Nephron (organoid): Measurements from ENCODE around the gene REEP1.

Experiments used
- H3K27ac Mint-ChIP-seq, 3 experiments: 2 replicates each; pipeline ENCODE4 v1.8.0; 2020; ENCODE audit warnings: mixed read lengths in 3 of 3, mild to moderate bottlenecking in 2 of 3, moderate library complexity in 1 of 3
- H3K27me3 Mint-ChIP-seq: 2 replicates; pipeline ENCODE4 v1.8.0; 2021; ENCODE audit warnings: low read depth, mild to moderate bottlenecking, moderate library complexity, mixed read lengths
- H3K36me3 Mint-ChIP-seq: 2 replicates; pipeline ENCODE4 v1.8.0; 2020; ENCODE audit warnings: low read depth, mixed read lengths
- H3K4me1 Mint-ChIP-seq: 2 replicates; pipeline ENCODE4 v1.8.0; 2020; ENCODE audit warnings: mixed read lengths
- H3K4me3 Mint-ChIP-seq, 3 experiments: 2 replicates each; pipeline ENCODE4 v1.8.0; 2020; ENCODE audit warnings: mild to moderate bottlenecking in 3 of 3, mixed read lengths in 3 of 3, moderate library complexity in 2 of 3
- H3K9me3 Mint-ChIP-seq: 2 replicates; pipeline ENCODE4 v1.8.0; 2020; ENCODE audit warnings: mixed read lengths
- TF ChIP-seq, protein P1 (sequence below), 3 experiments: fragments of 200-600 bp; sonication (generic); IDR thresholded peaks; one replicate each; pipeline ENCODE4 v1.5.0; 2021; ENCODE audit warnings: antibody characterized with exemption in 3 of 3; ENCODE audit not compliant: unreplicated experiment in 3 of 3

Gene REEP1

DNA sequence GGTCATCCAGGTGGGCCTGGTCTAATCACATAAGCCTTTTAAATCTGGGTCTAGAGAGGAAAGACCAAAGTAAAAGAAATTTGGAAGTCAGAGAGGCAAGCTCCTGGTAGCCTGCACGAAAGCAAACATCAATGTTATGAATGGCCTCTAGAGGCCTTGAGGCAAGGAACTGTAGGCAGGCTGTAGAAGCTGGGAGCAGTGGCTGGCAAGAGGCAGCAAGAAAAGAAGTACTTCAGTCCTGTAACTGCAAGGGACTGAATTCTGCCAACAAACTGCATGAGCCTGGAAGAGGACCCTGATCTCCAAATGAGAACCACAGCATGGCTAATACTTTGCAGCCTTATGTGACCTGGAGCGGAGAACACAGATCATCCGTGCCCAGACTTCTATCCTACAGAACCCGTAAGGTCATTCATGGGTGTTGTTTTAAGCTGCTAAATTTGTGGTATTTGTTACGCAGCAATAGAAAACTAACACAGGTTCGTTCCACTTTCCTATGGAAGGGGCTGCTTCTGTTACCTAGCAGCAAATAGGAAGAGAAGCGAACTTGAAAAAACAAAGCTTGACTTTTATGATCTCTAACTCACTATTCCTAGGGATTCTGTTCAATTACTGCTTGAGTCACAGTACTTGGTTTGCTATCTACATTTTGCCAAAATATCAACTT lies 143.4 kb downstream of the REEP1 start:
- Mint-ChIP-seq H3K4me3 (peak overlapping the region; percentile 89 to 94 (median 91)), H3K27ac (peak overlapping the region; percentile 39 to 99 (median 93)), H3K27me3 (peaks cover 4% of the 10 kb centered on the region), H3K9me3 (no peaks in the 10 kb centered on the region), H3K36me3 (peaks cover 5% of the 10 kb centered on the region), H3K4me1 (peaks cover 54% of the 10 kb centered on the region)
- TF ChIP-seq, protein P1, sequence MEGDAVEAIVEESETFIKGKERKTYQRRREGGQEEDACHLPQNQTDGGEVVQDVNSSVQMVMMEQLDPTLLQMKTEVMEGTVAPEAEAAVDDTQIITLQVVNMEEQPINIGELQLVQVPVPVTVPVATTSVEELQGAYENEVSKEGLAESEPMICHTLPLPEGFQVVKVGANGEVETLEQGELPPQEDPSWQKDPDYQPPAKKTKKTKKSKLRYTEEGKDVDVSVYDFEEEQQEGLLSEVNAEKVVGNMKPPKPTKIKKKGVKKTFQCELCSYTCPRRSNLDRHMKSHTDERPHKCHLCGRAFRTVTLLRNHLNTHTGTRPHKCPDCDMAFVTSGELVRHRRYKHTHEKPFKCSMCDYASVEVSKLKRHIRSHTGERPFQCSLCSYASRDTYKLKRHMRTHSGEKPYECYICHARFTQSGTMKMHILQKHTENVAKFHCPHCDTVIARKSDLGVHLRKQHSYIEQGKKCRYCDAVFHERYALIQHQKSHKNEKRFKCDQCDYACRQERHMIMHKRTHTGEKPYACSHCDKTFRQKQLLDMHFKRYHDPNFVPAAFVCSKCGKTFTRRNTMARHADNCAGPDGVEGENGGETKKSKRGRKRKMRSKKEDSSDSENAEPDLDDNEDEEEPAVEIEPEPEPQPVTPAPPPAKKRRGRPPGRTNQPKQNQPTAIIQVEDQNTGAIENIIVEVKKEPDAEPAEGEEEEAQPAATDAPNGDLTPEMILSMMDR (IDR thresholded peaks at IDR 0.05; ENCODE audit: unreplicated experiment in 3 of 3) = no peak

DNA sequence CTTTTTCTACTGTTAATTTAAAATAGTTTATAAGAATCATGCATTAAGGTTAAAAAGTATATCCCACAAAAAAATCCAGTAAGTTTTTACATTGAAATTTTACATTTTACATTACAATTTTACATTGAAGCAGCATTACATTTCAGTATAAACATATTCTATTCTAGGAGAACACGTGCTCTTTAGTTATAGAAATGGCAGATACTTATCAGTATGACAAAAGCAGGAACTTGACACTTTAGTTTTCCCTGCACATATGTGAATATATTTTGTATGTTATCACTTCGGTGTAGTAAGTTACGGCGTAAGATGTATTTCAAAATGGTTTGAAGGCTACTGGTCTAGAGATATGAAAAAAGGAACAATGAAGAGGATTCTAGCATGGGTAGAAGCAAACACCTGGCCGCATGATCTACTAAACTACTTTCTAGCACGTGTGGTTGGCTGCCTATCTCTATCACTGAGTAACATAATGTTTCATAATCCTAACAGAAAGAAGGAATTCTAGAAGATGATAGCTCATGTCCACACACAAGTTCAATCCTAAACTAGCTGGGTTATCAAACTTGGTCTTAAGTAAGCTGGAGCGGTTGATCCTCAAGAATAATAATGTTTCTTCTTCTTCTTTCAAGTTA lies 147.5 kb downstream of the REEP1 start:
- TF ChIP-seq, protein P1 (IDR thresholded peaks at IDR 0.05; ENCODE audit: unreplicated experiment in 3 of 3) = no peak
- Mint-ChIP-seq H3K9me3 (no peaks in the 10 kb centered on the region), H3K4me1 (peaks cover 65% of the 10 kb centered on the region), H3K27ac (no peak overlapping the region), H3K4me3 (peak overlapping the region in 1 of 3 experiments; percentile 20), H3K27me3 (no peaks in the 10 kb centered on the region), H3K36me3 (peaks cover 10% of the 10 kb centered on the region)

DNA sequence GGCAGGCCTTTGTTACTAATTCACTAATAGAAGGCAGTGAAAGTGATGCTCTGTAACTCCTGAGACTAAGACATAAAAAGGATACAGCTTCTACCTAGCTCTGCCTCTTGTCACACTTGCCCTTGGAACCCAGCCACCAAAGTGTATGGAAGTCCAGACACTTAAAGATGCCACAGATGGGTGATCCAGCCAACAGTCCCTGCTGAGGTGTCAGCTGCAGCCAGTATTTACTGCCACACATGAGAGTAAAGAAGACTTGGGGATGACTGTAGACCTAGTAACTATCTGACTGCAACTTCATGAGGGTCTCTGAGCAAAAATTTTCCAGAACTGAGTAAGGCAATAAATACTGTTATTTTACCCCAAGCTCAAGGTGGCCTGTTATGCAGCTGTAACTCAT lies 151.0 kb downstream of the REEP1 start:
- TF ChIP-seq, protein P1 (IDR thresholded peaks at IDR 0.05; ENCODE audit: unreplicated experiment in 3 of 3) = no peak
- Mint-ChIP-seq H3K27me3 (no peaks in the 10 kb centered on the region), H3K4me1 (peaks cover 47% of the 10 kb centered on the region), H3K27ac (peak overlapping the region; percentile 34 to 60 (median 60)), H3K9me3 (no peaks in the 10 kb centered on the region), H3K4me3 (no peak overlapping the region), H3K36me3 (peaks cover 10% of the 10 kb centered on the region)

DNA sequence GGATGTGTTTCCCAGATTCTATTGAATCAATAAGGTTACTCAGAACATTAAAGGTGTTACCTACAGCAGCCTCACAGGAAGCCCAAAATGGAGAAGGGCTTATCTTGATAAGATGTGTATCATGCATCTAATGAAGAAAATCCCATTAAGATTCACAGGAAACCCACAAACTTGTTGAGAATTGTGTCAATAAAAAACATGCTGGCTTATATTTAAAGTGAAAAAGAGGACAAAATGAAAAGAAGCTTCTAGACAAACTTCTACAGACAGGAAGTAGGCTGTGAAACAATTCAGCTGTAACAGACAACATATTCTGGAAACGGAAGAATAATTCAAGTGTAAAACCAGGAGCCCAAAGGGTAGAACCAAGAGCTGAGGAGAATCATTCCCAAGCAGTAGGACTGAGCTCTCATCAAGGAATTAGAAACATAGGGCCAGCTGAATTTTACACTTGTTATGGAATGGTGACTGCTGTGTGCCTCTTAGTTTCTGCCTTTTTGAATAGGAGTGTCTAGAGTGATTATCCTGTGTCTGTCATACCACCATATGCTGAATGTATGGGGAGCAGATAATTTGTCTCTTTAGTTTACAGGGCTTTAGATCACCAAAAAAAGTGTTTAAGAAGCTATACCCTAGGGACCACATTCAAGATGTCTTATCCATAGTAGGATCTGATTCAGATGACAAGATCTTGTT lies 151.8 kb downstream of the REEP1 start:
- Mint-ChIP-seq H3K9me3 (no peaks in the 10 kb centered on the region), H3K27ac (peak overlapping the region; percentile 34 to 60 (median 60)), H3K4me3 (no peak overlapping the region), H3K36me3 (peaks cover 10% of the 10 kb centered on the region), H3K4me1 (peaks cover 47% of the 10 kb centered on the region), H3K27me3 (no peaks in the 10 kb centered on the region)
- TF ChIP-seq, protein P1 (IDR thresholded peaks at IDR 0.05; ENCODE audit: unreplicated experiment in 3 of 3) = no peak

DNA sequence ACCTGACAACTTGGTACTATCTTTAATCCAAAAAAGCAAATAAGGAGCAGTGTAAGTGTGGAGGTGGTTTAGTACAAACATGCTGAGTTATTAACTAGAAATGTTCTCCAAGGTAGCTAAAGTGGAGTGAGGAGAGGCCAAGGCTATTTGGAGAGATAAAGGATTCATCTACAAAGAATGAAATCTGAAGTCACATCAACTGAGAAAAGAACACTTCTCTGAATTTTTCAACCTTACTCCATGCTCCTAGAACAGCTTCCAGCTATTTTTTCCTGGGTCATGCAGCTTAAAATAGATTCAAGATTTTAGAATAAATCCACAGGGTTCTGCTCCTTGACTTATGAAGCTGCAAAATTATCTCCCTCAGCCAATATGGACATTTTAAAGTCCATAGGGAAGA lies 160.8 kb downstream of the REEP1 start:
- peaks cover 59% of the 10 kb centered on the region for H3K36me3 Mint-ChIP-seq
- TF ChIP-seq, protein P1 (IDR thresholded peaks at IDR 0.05; ENCODE audit: unreplicated experiment in 3 of 3) = no peak
- no peaks in the 10 kb centered on the region for H3K27me3 Mint-ChIP-seq
- no peak overlapping the region for H3K4me3 Mint-ChIP-seq
- H3K4me1 Mint-ChIP-seq = no peaks in the 10 kb centered on the region
- H3K27ac Mint-ChIP-seq = no peak overlapping the region
- H3K9me3 Mint-ChIP-seq = no peaks in the 10 kb centered on the region
